Femur (tissue), 1 donor: ENCODE results near the gene MYLK2.

Experiments
- DNase-seq: peaks from one replicate; pipeline ENCODE4 v3.0.0-alpha.2; 2017

Gene MYLK2

GRCh38 chr20:31816221-31816620, 2.9 kb upstream of the MYLK2 start:
- DNase-seq: no peak

DNA sequence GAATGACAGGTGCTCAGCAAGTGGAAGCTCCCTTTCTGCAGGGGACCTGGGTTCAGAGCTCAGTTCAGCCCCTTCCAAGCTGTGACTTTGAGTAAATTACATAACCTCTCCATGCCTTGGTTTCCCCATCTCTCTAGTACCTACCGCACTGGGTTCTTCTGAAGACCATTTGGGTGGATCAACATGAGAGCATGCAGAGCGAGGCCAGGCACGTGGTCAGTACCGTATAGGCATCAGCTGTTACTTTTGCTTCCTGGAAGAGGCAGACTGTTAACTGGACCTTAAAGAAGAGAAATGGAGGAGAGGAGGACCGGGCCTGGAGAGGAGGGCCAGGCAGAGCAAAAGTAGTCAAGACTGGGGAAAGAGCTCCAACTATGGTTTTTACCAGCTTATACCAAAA, 1.7 kb upstream of the MYLK2 start:
- no peak for DNase-seq

DNA sequence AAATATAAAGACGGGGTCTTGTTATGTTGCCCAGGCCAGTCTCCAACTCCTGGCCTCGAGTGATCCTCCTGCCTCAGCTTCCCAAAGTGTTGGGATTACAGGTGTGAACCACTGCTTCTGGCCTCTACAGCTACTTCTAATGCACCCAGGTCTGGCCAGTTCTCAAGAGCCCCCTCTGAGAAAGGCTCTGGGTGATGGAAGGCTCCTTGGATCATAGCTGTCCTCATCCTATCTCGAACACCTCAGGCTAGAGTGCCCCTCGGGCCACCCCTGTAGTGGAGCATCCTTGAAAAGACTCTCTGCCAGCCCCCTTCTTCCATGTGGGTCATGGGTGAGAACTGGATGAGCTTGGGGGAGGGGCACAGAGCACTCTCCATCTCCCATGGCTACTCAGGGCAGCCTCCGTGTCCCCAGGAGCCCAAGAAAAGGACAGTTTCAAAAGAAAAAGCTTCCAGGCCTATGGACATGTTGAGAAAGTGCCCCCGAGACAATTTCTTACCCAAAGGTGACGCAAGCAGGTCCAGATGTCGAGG, 714 bp upstream of the MYLK2 start:
- DNase-seq: no peak

DNA sequence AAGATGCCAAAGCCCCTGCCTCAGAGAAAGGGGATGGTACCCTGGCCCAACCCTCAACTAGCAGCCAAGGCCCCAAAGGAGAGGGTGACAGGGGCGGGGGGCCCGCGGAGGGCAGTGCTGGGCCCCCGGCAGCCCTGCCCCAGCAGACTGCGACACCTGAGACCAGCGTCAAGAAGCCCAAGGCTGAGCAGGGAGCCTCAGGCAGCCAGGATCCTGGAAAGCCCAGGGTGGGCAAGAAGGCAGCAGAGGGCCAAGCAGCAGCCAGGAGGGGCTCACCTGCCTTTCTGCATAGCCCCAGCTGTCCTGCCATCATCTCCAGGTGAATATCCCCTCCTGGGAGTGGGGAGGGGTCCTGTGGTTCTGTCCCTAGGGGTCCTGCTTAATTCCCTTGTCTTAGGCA, 1.1 kb downstream of the MYLK2 start:
- DNase-seq: no peak

GRCh38 chr20:31821427-31821826, 2.3 kb downstream of the MYLK2 start:
- DNase-seq: no peak

DNA sequence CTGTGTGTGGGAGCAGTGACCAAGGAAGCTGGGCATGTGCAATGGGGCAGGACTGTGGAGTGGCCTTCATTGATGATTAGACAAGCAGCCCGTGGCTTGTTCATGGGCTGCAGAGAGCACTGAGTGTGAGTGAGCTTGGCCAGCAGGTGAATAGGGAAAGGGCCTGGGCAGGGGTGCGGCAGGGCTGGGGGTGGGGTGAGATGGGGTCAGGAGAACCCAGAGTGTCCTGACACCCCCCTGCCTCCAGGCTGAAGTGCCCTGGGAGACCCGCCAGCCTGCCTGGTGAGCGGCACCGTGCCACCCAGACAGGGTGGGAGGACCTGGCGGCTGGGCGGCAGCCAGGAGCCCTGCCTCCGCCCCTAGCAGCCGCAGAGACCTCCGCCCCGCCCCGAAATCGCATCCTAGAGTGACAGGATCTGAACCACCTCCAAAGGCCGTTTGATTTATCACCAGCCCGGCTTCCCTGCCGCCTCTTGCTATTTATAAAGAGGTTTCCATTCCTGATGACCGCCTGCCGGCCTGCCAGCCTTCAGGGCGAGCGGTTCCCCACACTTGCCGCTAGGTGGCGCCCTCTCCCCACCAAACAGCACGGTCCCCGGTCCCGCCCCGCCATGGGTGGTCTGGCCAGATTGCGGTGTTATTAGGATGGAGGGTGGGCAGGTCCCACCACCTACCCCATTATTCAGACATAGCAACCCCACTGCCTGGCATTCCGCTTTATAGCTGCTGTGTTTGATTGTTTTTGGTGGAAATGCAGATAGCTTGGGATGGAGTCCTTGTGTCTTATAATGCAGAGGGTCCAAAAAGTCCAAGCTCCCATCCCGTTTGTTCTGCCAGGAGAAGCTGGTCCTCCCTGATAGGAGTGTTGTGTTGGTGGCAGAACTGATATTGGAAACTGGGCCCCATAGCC, 3.5 kb downstream of the MYLK2 start:
- DNase-seq: peak; percentile 92

GRCh38 chr20:31823360-31824124, 4.4 kb downstream of the MYLK2 start:
- DNase-seq: no peak

GRCh38 chr20:31824125-31824485, 4.9 kb downstream of the MYLK2 start:
- no peak for DNase-seq

DNA sequence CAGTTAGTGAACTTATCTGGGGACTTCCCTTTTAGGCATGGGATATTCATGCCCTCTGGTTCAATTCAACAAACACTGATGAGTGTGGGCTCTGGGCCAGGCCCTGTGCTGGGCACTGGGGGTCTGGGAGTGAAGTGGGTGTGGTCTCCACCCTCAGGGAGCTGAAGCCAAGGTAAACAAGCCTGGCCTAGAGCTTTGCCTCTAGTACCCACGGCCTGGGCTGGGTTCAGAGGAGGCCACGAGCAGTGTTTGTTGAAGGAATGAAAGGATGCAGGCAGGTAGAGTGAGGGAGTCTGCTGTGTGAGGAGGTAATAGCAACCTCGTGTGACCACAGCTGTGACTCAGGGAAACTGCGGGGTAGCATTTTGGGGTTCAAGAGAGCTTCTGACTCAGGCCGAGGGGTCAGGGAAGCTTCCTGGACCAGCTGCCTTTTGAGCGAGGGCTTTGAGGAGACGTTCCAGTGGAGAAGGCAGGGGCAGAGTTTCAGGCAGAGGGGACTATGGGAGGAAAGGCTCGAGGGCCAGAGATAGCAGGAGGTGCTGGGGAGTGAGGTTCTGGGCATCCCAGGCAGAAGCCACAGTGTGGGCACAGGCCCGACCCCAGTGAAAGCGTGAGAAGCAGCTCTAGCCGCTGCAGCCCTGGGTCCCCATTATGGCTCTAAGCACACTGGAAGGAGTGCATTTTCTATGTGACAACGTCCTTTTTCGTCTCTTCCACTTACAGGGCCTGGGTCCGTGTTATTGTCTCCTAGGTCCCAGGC, 5.6 kb downstream of the MYLK2 start:
- no peak for DNase-seq

DNA sequence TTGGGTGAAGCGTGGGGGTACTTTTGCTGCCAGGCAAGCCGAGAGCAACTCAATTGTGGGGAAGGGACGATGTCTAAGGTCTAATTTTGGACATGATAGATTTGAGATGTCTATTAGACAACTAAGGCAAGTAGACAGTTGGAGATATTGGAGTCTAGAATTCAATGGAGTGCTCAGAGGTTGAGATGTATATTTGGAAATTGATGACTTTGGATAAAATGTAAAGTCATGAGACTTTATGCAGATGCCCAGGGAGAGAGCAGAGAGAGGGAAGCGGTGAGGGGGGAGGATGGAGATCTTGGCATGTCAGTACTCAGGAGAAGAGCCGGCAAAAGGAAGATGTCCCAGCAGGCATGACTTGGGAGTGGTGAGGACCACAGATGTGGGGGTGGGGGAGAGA, 6.9 kb downstream of the MYLK2 start:
- DNase-seq: no peak

DNA sequence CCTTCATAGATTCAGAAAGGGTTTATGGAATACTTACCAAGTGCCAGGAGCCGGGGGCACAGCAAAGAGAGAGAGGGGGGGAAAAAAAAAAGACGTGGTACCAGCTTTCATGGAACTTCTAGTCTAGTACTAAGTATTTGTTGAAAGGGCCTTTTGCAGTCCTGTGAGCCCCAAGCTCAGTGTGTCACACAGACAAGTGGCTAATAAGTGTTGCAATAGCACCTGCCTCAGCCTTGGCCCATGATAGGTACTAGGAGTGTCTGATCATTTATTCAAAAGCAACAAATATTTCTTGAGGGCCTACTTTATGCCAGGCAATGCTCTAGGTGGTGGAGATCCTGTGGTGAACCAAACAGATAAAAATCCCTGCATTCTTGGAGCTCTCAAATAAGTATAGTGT, 7.9 kb downstream of the MYLK2 start:
- no peak for DNase-seq

DNA sequence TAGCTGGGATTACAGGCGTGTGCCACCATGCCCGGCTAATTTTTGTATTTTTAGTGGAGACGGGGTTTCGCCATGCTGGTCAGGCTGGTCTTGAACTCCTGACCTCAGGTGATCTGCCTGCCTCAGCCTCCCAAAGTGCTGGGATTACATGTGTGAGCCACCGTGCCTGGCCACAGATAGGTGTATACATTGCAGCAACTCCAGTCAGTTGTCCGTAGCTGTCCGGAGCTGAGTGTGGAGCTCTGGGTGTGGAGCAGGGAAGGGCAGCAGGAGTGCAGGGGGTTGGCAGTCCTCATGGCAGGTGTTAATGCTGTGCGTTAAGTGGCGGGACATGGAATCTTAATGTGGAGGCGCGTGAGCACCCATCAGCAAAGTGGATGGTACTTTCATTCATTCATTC, 8.9 kb downstream of the MYLK2 start:
- DNase-seq: peak; percentile 6

DNA sequence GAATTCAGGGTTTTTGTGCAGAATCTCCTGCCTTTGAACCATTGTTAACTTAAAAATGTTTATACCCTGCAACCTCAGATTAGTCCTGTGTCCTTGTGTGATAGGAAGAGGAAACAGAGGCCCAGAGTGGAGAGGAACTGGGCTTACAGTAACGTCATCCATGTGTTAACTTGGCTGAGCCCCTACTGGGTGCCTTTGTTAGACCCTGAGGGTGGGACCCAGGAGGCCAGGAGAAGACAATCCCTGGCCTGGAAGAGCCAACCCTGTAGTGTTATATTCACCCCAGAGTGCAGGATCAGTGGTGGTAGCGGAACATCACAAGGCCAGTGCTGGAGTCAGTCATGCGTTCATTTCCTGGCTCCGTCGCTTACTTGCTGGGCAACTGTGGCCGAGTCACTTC, 10.6 kb downstream of the MYLK2 start:
- no peak for DNase-seq

- DNase-seq: no peak
Observed at GRCh38 chr20:31830406-31830981, 11.3 kb downstream of the MYLK2 start.

DNA sequence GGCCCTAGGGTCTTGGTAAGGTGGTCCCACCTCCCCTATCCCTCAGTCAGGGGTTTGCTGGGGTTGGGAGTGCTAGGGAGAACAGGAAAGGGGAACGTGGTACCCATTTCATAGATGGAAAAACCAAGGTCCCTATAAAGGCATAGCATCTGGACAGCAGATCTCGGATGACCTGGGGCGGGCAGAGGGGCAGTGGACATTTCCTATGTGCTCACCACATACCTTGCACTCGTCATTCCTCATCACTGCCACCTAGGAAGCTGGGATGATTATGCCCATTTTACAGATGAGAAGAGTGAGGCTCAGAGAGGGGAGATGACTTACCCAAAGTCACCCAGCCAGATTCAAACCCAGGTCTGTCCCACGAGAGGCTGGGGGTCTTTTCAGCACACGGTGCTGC, 12.1 kb downstream of the MYLK2 start:
- no peak for DNase-seq

- no peak for DNase-seq
Observed at GRCh38 chr20:31831771-31832306, 12.7 kb downstream of the MYLK2 start.

- DNase-seq: peak; percentile 77
Observed at GRCh38 chr20:31833130-31833930, 14.2 kb downstream of the MYLK2 start.

DNA sequence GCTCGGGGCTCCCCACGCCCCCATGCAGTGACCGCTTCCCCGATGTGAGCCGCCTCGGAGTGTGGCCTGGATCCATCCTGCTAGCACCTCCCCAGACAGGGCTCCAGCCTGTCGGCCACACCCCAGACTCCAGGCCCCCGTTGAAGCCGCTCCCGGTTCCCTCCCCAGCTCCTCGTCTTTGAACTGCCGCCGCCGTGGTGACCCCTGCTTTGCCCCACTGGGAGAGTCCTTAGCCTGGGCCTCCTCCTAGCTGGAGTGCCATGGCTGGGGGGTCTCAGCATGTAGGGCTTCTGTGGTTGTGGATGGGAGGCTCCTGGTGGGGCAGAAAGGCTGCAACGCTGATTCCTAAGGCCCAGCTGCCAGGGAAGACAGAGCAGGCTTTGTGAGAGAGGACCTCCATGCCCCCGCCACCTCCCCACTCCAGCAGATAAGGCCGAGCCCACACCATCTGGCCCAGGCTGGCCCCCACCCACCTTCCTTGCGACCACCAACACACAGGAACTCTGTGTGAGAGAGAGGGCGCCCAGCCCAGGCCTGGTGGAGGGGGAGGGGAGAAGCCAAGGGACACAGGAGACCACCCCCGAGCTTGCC, 14.9 kb downstream of the MYLK2 start:
- DNase-seq: no peak

DNA sequence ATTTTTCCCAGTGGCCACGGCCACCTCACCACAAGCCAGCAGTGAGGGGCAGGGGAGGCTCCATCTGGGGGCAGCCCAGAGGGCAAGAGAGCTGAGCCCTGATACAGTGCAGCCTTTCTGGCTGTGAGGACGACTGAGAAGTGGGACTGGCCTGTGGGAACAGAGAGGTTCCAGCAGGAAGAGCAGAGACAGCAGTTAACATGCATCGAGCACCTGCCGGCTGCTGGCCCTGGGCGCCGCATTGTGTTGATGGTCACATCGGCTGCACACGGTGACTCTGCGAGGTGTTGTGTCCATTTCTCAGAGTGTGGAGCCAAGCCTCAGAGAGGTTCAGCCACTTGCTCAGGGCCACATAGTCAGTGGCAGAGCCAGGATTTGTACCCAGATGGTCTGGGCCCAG, 16.4 kb downstream of the MYLK2 start:
- DNase-seq: no peak

- peak; percentile 90 for DNase-seq
Observed at GRCh38 chr20:31835977-31836852, 17.1 kb downstream of the MYLK2 start.
